H1 (cell line): Measurements from ENCODE around the gene FADS6. TPM values are rescaled to one million over a fixed set of nuclear protein-coding genes. Genes with fewer than 3 reads are reported as not detected.

Experiments
- HDAC2 ChIP-seq, 2 experiments: fragments of 300-600 bp in 1 of 2; sonication (generic) in 1 of 2; IDR thresholded peaks; 2 replicates each; pipeline ENCODE4 v1.6.1; 2011 to 2012; ENCODE audit warnings: low read depth in 2 of 2, low read length in 2 of 2, mild to moderate bottlenecking in 2 of 2, moderate library complexity in 2 of 2, borderline replicate concordance in 1 of 2, inconsistent platforms in 1 of 2
- JUND ChIP-seq: IDR thresholded peaks from 2 replicates; pipeline ENCODE4 v1.6.1; 2011; ENCODE audit warnings: mild to moderate bottlenecking, improper control_type of control experiment, low read length
- TAF7 ChIP-seq: optimal IDR thresholded peaks from 2 replicates; pipeline ENCODE3; 2011; ENCODE audit warnings: low read depth, mild to moderate bottlenecking, inconsistent platforms, low read length, moderate library complexity, borderline replicate concordance
- polyA plus RNA-seq, 7 experiments: library from polyadenylated mRNA; depleted of rRNA in 3 of 7; stranded (reverse) in 5 of 7; unstranded in 2 of 7; fragments of >200 nt in 5 of 7; fragments of 200-250 nt in 2 of 7; gene quantifications; 1 replicate in 5 of 7; 2 replicates in 1 of 7; 4 replicates in 1 of 7; pipeline versions ENCODE4 v1.2.1 to v1.2.3, GENCODE V29; 2011 to 2013; ENCODE audit warnings: missing spikeins in 2 of 7, mixed read lengths in 2 of 7
- total RNA-seq: library from RNA; stranded (reverse); fragmentation: NEBNext Ultra II Directional; extraction: Animal tissue kit (Norgen Biotek cat#: 25700); gene quantifications from 2 replicates; pipeline ENCODE4 v1.2.1, GENCODE V29; 2021

FADS6 gene
- total and polyA plus RNA-seq, 2 of the 8 experiments (the other 6 are each of a cell fraction or from before 2014, with no cell fraction given) = 0.56 to 2.5 TPM

DNA sequence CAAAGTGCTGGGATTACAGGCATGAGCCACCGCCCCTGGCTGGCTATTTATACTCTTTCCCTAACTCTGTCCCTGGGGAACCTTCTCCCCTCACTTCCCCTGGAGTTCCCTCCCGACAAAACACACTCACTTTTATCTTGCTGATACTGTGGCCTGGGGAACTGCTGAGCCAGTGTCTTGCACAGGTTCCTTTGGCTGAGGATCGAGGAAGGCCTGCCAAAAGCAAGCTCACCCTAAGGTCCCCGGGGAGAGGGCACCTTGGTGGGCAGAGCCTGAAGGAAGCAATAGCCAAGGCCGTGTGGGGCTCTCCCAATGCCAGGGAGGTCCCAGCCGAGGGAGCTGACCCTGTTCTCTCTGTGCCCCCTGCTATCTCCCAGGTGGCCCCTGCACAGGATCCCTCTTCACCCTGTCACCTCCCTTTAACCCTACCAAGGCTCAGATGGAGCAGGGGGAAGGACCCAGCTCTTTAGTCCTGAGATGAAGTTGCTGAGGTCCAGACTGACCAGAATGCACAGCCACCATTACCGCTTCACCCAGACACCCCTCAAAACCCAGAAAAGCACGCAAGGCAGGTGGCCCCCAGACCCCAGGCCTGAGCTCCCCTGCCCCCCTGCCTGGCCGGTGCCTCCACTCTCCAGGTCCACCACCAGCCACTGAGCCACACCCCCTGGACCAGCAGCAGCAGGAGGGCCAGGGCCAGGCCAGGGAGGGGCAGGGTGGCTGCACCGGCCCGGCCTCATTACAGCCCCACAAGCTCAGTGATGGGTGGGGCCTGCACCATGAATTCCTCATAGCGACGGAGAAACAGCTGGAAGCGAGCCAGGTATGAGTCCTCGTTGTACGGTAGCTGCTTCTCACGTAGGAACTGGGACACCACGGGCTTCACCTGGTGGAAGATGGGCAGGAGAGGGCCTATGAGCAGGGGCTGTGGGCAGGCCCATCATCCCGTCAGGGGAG is 15.6 kb downstream of the FADS6 start (continued):
- TF ChIP-seq JUND = no peak
- no peak for TF ChIP-seq HDAC2 (IDR thresholded peaks at IDR 0.05; ENCODE audit: borderline replicate concordance in 1 of 2, low read depth in 2 of 2, low read length in 2 of 2)
- TF ChIP-seq TAF7 = no peak
